VCaP (cell line): ENCODE measurements around the gene LAMA4.

ENCODE experiments used
- H3K27ac ChIP-seq: fragments of 450-650 bp; 2 replicates; pipeline ENCODE4 v1.5.1; 2017
- CTCF ChIP-seq: fragments of 450-650 bp; conservative IDR thresholded peaks from 2 replicates; pipeline ENCODE4 v1.5.1; 2017; ENCODE audit warnings: mild to moderate bottlenecking, moderate library complexity

Gene LAMA4

DNA sequence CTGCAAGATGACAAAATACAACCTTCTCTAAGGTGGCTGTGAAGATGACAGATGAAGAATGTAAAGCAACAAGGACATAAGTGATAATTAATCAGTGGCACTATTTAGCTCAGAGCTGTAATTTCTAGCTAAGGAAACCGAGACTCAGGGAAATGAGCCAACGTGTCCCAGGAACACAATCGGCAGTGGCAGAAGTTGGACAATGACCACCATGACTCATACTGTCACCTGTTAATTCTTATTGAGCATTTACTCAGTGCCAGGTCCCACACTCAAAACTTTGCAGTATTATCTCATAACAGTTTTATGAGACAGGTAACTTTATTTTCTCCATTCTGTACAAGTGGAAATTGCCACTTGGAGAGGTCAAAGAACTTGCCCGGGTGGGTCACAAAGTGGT is 55.8 kb downstream of the LAMA4 start:
- no peak for TF ChIP-seq CTCF
- H3K27ac ChIP-seq: no peak overlapping the region

DNA sequence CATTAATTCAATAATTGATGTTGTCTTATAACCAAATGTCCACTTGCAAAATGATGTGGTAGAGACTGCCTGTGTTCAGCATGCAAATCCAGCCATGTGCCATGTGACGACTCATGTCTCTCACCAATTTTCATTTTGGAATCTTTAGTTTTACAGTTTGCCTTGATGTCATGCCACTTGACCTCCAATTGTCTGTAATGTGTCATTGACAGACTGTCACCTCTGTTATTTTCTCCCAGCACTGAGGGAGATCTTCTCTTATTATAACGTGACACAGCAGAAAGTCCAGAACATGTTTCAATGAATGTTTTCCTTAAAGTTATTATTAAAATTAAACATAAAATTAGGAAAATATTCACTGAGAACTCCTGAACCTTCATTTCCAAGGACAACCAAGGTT is 56.7 kb downstream of the LAMA4 start:
- no peak for TF ChIP-seq CTCF
- no peak overlapping the region for H3K27ac ChIP-seq

GRCh38 chr6:112196306-112196705 is 58.1 kb downstream of the LAMA4 start:
- no peak overlapping the region for H3K27ac ChIP-seq
- no peak for TF ChIP-seq CTCF

DNA sequence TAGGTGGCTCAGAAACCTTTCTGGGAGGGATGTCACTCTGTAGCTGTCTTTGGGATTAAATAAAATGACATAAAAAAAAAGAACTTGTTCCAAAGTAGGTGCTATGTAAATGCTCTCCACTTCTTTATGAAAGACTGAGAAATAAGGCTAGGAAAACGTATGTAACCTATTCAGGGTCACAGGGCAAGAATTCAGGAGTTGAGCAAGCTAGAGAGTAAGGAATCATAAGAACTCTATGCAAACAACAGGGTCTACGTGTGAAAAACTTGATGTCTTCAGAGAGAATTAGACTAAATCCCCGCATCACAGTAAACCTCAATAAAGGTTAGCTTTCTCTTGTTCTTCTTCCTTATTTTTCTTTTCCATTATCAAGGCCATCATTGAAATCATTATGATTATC is 59.2 kb downstream of the LAMA4 start:
- TF ChIP-seq CTCF: no peak

DNA sequence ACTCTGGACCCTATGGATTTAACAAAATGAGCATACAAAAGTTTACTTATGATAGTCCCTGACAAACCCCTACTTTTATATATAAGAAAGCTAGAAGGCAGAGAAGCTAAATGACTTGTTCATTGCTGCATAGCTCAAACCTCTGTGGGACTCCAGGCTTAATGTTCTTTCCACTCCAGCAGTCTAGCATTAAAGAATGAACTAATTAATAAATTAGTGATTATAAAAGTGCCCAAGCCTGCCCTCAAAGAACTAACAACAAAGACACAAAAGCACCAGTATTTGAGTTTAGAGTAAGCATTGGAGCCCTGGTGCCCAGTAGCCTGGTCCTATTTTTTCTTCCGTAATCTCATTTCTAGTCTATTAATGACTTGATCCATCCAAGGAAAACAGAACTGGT is 59.9 kb downstream of the LAMA4 start:
- TF ChIP-seq CTCF: no peak
- no peak overlapping the region for H3K27ac ChIP-seq

More for the DNA sequence above, 59.2 kb downstream of the LAMA4 start:
- no peak overlapping the region for H3K27ac ChIP-seq

GRCh38 chr6:112193535-112194051 is 60.8 kb downstream of the LAMA4 start:
- TF ChIP-seq CTCF: no peak
- H3K27ac ChIP-seq: no peak overlapping the region

DNA sequence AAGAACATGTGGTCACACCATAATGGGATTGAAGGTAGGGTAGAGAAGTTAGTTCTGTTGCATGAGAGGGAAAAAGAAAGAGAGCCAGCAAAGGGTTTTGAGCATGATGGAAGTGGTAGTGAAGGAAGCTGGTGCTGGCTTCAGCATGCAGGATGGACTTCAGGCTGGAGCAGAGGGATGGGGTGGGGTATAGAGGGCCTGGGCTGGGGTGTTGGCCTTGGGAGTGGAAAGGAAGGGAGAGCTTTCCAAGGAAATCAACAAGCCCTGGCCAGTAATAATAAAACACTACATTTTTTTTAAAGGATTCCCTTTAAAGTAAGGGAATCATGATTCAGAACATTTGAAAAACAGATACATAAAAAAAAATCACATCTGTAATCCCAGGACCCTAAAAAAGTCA is 61.2 kb downstream of the LAMA4 start:
- no peak overlapping the region for H3K27ac ChIP-seq
- no peak for TF ChIP-seq CTCF
